Non-pigmented ciliary epithelial cell (primary cell): ENCODE data around the gene SEMA3C.
"Not testable (repeated sequence)": the region's sequence is repeated elsewhere in the genome, so short reads cannot be mapped to it uniquely, and the experiment has no call there.

Experiments
- DNase-seq: peaks from one replicate; pipeline ENCODE4 v3.0.0-alpha.2; 2010; ENCODE audit warnings: low read depth

Gene SEMA3C

GRCh38 chr7:80926955-80927354 is 8.1 kb upstream of the SEMA3C start:
- DNase-seq, result not testable (repeated sequence)

GRCh38 chr7:80924090-80924489 is 5.2 kb upstream of the SEMA3C start:
- no peak for DNase-seq

- DNase-seq, result no peak
Observed at GRCh38 chr7:80923211-80923612, 4.4 kb upstream of the SEMA3C start.

DNA sequence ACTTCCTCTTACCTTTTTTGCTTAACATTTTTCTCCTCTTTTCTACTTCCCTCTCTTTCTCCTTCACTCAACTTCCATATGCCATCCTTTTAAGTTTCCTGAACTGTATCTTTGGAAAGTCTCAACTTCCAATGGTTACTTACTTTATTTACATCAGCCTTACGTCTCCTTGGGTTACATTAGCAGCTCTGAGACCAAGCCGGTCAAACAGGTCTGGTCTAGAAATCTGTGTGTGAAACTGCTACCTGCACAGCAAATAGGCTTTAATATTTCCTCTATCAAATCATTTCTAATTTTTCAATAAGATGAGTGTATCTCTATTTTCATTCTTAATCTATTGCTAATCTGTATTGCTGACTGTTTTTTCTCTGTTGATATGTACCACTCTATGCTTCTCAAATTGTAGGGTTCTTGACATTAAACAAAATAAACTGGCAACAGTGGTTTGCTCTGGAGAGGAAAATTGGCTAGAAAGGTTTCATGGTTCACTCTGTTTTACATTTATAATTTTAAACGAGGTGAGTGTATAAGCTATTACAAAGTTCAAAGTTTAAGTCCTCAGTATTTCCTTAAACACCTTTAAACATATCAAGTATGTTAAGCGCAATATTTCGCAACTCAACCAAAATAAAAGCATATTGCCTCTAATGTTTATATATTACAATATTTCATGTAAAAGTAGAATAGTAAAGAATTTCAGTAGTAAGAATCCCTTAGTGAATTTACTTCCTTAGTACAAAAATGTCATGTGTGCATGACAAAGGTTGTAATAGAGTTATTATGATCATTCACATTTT is 3.6 kb upstream of the SEMA3C start:
- no peak for DNase-seq

DNA sequence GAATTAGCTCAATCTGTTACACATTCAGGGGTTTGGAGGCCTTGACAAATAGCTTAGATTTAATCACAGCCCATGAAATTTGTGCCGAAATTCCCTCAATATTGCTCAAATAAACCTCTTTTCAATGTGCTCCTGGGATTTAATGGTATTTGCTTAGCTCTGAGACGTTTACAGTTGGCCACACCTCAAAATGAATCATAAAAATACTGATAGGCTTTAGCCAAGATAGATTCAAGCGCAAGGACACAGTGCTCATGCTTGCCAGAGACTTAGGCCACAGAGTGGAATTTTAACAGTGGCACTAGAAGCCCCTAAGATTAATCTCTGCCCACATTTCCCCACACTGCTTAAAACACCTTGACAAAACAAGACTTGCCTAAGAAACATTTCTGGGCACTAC is 2.3 kb upstream of the SEMA3C start:
- DNase-seq, result no peak

GRCh38 chr7:80918399-80918798 is 452 bp downstream of the SEMA3C start:
- DNase-seq, result no peak

- peak; percentile 73 for DNase-seq
Observed at GRCh38 chr7:80916770-80917741, 1.8 kb downstream of the SEMA3C start.

DNA sequence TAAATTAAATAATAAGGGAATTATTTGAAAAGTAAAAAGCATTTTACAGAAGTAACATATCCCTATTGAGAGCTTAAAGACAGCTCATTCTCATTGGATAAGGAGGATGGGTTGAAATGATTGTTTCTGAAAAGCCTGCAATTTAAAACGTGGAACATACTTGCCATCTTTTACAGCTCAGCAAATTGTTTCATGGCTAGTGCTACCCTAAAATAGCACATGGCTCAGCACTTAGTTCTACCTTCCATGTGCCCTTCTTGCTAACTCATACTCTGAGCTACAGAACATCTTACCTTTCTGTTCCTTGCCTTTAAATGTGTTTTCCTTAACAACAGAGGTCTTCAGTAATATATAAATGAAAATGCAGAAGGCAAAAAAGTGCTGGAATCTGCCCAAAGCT is 8.6 kb downstream of the SEMA3C start:
- no peak for DNase-seq

DNA sequence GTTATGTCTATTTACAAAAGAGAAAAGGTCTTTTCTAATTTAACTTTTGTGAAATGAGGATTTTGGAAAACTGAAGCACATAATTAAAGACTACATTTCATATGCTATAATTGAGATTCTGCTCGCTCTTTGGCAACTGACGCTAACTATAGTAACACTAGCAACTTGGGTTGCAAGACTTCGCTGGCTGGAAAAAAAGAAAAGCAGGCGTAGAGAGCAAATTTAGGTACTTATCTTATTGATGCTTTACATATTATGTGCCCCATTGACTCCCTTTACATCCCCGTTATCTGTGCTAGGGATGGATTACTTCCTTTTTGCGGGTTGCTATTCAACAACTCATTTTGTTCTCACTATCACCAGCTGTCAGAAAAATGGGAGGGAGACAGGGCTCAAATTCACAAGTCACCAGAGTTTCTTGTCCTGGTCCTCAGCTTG is 10.5 kb downstream of the SEMA3C start:
- DNase-seq, result no peak

DNA sequence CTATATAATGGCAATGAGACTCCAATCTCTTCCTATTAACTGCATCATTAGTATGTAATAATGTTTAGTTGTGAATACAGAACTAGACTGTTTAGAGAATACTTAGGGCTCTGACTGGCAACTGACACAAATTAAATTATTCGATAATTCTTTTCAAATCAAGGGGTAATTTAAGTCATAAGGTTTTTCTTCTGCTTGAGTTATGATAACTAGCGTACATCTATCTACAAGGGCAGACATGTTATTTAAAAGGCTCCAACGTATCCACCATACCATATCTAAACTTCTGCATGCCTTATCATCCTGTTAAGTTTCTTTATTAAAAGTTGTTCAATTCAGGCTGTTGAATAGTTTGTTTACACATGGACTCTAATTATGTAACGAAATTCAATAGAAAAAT is 11.2 kb downstream of the SEMA3C start:
- DNase-seq, result no peak

- no peak for DNase-seq
Observed at GRCh38 chr7:80907141-80907601, 11.7 kb downstream of the SEMA3C start.

GRCh38 chr7:80905334-80905733 is 13.5 kb downstream of the SEMA3C start:
- no peak for DNase-seq

GRCh38 chr7:80902716-80903308 is 16.0 kb downstream of the SEMA3C start:
- DNase-seq, result no peak

- no peak for DNase-seq
Observed at GRCh38 chr7:80902019-80902418, 16.8 kb downstream of the SEMA3C start.

DNA sequence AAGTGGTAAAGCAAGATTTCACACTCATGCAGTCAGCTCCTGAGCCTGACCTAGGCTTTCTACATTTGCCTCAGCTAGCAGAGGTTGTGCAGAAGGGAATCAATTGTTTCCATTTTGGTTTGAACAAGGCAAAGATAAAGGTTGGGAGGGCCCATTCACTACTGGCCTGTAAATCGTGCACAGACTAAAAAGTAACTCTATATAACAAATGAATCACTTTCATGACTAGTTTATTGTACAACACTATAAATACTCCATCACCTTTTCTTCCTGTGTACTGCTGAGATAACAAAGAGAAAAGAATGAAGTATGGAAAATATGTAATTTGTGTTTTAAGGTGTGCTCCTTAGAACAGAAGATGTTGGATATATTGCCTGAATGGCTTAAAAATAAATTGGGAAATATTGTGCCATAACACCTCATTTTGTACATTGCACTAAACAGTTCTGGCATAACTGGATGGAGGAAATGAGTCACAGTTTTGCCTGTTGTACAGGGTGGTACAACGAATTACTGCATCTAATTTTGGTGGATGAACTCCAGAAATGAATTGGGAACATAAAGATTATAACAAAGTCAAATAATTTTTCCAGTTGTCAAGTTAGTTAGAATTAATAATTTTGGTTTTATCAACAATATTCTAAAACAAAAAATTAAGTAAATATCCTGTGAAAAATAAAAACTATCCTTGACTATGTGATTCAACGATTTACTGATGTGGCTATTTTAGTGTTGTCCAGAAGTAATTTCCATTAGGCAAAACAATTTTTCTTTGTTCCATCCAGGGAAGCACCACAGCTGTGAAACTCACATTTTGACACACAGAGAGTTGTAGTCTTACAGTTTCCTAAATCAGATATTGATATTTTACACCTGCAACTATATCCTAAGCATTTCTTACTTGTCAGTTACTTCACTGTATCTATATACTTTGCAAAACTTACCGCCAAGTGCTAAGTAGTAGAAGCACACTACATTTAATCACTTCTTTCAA is 18.0 kb downstream of the SEMA3C start:
- peak; percentile 48 for DNase-seq

- DNase-seq, result no peak
Observed at GRCh38 chr7:80896906-80897598, 21.8 kb downstream of the SEMA3C start.

- no peak for DNase-seq
Observed at GRCh38 chr7:80895056-80895455, 23.8 kb downstream of the SEMA3C start.

DNA sequence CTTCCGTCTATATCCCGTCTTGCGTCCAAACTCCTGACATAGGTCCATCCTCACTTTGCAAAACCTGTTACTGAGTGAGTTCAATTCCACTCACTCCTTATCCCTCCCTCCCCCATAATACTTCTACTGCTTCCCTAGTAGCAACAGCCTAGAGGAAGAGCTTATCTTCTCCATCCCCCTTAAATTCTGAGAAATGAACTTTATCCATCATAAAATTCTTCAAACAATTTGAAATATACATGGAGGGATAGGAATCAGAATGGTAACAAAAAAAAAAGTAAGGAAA is 27.6 kb downstream of the SEMA3C start:
- DNase-seq, result no peak

GRCh38 chr7:80890426-80891258 is 28.2 kb downstream of the SEMA3C start:
- no peak for DNase-seq

DNA sequence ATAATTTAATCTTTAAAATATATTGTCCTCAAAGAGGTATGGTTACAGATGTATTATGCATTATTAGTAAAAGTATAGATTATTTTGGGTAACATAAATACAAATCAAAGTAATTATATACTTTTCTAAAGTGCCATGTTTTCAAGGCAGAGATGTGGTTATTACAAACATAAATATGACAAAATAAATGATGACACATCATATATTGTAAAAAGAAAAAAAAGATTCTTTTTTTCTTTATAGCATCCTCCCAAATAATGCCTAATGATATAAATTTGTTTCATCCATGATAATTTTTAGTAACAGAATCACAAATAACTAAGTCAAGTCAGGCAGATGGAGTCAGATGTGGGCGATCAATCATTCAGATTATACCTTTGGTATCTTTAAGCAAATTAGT is 29.3 kb downstream of the SEMA3C start:
- no peak for DNase-seq
